Measurements from ENCODE around the gene SMIM43. TPM values are rescaled to one million over a fixed set of nuclear protein-coding genes. Genes with fewer than 3 reads are reported as not detected.
"Not testable (repeated sequence)": the region's sequence is repeated elsewhere in the genome, so short reads cannot be mapped to it uniquely, and the experiment has no call there.

Gene SMIM43
- total RNA-seq, 1 experiment from 2014 or later: 1.1 TPM

DNA sequence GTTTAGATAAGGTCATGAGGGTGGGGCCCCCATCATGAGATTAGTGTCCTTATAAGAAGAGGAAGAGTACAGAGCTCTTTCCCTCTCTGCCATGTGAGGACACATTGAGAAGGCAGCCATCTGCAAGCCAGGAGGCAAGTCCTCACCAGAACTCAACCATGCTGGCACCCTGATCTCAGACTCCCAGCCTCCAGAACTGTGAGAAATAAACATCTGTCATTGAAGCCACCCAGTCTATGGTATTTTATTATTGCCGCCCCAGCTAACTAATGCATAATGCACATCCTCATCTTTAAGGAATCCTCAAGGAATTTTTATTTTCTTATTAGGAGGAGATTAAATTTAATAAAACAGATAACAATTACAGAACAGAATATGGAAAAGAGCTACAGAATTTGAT lies 19.4 kb upstream of the SMIM43 start:
- DNase-seq (ENCODE audit: extremely low read depth, low read depth): no peak

DNA sequence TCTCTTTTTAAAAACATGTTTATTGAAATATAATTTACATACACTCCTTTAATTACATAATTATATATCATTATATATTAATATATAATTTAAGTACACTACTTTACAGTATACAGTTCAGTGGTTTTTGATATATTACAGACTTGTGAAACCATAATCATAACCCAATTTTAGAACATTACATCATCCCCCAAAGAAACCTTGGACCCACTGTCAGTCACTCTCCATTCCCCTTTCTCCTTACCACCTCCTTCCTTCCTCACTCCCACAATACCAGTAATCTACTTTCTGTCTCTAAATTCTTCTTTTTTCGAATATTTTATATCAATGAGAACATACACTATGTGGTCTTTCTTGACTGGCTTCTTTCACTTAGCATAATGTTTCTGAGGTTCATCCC lies 18.2 kb upstream of the SMIM43 start:
- DNase-seq (ENCODE audit: extremely low read depth, low read depth): no peak

GRCh38 chr4:121778991-121779628 lies 14.1 kb upstream of the SMIM43 start:
- no peak for DNase-seq (ENCODE audit: extremely low read depth, low read depth)

DNA sequence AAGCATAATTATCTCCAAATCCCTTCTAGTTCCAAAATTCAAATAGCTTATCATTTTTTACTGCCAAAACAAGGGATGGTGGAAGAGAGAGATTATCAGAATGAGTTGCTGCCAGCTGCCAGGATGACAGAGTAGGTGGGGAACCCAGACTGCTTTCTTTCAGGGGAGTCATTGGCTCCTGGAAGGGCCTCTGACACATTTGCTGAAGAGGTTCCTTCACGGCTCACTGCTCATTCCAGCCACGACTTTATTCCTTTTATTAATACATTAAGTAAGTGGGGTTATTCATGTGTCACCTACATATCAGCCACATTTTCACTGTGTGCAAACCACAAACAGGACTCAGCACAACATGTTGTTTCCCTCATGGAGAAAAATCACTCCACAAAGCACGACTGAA lies 12.7 kb upstream of the SMIM43 start:
- DNase-seq (ENCODE audit: extremely low read depth, low read depth): no peak

- no peak for DNase-seq (ENCODE audit: extremely low read depth, low read depth)
Measured at GRCh38 chr4:121776610-121777401, 11.8 kb upstream of the SMIM43 start.

DNA sequence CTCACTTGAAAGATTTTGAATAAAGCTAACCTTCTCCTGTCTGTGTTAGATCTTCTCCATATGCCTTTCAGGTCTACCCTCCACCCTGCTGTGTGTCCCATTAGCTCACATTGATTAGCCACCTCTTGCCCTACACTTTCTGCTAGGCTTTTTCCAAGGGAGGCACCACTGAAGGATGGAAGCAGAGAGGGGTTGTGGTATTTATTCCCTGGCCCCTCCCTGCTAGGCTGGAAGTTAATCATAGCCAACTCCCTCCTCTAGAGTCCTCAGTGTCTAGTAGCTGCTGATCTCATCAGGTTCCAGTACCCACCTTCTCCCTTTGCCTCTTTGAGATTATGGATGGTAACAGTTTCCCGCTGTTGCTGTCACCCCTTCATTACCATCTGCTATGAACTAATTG lies 8.9 kb upstream of the SMIM43 start:
- no peak for DNase-seq (ENCODE audit: extremely low read depth, low read depth)

DNA sequence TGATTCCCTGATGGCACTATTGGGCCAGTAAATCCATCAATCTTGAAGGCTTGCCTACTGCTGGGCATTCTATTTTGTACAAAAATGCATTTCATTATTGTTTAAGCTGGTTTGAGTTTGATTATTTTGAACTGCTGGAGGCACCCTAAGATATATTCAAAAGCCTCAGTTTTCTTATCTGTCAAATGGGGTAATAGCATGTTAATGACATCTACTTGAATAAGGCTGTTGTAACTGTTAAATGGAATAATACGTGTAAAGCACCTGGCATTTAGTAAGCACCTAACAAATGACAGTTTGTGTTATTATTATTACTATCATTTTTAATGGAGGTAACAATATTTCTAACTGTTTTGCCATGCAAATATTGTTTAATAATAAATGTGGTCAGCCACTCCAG lies 6.9 kb upstream of the SMIM43 start:
- no peak for DNase-seq (ENCODE audit: extremely low read depth, low read depth)

DNA sequence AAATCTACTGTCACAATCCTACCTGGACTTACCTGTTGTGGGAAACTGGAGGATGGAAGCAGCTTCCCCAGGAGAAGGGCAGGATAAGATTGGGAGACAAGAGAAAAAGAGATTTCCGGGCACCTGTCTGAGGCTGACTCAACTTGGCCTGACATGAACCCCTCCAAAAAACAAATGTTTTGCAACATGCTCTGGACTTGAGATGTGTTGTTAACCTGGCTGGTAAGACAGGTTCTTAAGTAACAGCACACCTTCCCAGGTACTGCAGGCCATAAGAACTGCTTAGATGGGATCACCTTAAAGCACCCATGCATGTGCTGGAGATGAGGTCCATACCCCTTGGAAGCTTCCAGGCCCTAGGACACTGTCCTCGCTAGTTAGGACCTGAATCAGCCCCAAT lies 4.4 kb upstream of the SMIM43 start:
- DNase-seq (ENCODE audit: extremely low read depth, low read depth): no peak

- no peak for DNase-seq (ENCODE audit: extremely low read depth, low read depth)
Measured at GRCh38 chr4:121767166-121767565, 2.2 kb upstream of the SMIM43 start.

GRCh38 chr4:121765971-121766538 lies 1.1 kb upstream of the SMIM43 start:
- DNase-seq (ENCODE audit: extremely low read depth, low read depth): no peak

DNA sequence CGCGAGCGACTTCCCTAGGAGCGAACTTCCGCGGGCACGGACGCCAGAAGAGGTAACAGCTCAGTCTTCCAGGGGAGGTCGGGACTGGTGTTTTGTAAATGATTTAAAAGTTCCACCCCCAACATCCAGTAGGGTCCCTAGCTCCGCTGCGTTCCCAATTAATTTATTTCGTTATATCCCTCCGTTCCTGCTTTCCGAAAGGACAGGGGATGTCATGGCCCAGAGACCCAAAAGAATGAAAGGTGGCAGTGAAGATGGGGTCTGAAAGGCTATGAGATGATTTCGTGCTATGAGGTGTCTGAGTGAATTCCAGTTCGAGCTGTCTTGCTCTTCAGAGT lies 373 bp upstream of the SMIM43 start:
- DNase-seq (ENCODE audit: extremely low read depth, low read depth): no peak

- no peak for DNase-seq (ENCODE audit: extremely low read depth, low read depth)
Measured at GRCh38 chr4:121764303-121764701, 662 bp downstream of the SMIM43 start.

DNA sequence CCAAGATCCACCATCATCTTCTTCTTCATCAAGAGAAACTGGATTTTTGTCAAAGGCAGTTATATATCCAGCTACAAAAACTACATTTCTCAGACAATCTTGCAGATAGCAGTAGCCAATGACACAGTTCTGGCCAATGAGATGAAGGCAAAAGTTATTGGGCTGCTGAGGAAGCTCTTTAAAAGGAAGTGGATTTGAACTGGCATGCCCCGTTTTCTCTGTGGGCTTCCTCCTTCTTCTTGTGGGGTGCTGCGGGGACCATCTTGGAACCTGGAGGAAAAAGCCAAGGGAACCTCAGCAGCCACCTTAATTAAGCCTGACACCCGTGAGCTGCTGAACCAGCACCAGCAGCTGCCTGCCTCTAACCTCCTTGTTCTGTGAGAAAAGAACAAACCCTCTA lies 4.8 kb downstream of the SMIM43 start:
- DNase-seq (ENCODE audit: extremely low read depth, low read depth): no peak

DNA sequence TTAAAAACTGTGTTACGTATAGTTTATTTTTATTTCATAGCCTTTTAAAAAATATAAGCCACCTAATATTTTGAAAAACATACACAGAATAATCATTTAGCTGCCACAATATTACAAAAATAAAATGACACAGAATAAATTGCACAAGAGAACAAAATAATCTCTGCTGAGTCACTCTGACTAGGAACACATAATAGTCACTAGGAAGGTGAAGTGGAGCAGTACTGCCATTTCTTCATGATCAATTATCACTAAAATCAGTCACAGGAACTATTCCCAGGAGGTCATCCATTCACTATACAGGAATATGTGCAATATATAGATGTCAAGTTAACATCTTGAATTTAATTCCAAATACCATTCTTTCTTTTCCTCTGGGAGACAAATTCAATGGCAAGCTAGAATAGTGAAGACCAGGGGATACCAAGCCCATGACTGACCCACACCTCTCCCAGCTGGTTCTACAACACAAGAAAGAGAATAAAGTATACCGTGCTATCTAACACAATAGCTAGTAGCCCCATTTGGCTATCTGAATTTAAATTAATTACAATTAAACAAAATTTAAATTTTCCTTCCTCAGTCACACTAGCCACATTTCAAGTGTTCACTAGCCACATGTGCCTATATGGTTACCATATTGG lies 5.9 kb downstream of the SMIM43 start:
- DNase-seq (ENCODE audit: extremely low read depth, low read depth): peak; percentile 48

DNA sequence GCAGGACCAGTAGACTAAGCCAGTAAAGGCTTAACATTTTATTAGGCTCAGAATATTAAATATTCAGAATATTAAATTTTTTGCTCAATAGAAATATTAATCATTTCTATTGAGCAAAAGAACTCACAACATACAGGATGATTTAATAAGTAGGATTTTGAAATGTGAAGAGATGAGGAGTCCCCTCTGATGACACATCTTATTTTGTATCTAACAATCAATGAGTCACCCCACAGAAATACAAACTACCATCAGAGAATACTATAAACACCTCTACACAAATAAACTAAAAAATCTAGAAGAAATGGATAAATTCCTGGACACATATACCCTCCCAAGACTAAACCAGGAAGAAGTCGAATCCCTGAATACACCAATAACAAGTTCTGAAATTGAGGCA lies 12.8 kb downstream of the SMIM43 start:
- not testable (repeated sequence) for DNase-seq (ENCODE audit: extremely low read depth, low read depth)

DNA sequence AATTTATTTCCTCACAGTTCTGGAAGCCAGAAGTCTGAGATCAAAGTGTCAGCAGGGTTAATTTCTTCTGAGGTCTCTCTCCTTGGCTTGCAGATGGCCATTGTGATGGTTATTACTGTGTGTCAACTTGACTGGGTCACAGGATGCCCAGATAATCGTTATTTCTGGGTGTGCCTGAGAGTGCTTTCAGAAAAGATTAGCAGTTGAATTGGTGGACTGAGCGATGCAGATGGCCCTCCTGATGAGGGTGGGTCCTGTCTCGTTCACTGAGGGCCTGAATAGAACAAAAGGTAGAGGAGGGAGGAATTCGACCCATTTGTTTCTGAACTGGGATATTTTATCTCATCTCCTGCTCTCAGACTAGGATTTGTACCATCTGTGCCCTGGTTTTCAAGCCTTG lies 15.7 kb downstream of the SMIM43 start:
- no peak for DNase-seq (ENCODE audit: extremely low read depth, low read depth)

- DNase-seq (ENCODE audit: extremely low read depth, low read depth): no peak
Measured at GRCh38 chr4:121742794-121743193, 22.2 kb downstream of the SMIM43 start.

GRCh38 chr4:121741751-121742150 lies 23.2 kb downstream of the SMIM43 start:
- no peak for DNase-seq (ENCODE audit: extremely low read depth, low read depth)

DNA sequence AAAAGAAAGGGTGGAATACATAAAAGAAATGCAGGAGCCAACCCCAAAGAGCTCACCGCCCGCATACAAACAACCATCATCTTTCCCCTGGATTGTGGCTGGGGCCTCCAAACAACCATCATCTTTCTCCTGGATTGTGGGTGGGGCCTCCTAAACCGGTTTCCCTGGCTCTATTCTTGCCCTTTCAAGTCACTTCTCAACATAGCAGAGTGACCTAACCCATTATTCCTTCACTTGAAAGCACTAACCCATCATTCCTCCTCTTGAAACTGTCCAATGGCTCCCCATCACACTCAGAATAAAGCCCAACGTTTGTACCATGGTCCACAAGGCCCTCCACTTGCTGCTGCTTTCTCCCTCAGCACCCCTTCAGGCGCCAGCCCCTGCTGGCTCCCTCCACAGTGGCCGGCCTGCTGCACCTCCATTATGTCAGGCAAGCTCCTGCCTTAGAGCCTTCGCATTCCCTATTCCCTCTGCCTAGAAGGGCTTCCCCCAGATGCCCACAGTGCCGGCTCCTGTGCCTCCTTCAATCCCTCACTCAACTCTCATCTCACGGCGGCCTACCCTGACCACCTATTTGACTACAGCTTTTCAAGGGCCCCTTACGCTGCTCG lies 24.1 kb downstream of the SMIM43 start:
- no peak for DNase-seq (ENCODE audit: extremely low read depth, low read depth)

GRCh38 chr4:121739575-121739974 lies 25.4 kb downstream of the SMIM43 start:
- no peak for DNase-seq (ENCODE audit: extremely low read depth, low read depth)

DNA sequence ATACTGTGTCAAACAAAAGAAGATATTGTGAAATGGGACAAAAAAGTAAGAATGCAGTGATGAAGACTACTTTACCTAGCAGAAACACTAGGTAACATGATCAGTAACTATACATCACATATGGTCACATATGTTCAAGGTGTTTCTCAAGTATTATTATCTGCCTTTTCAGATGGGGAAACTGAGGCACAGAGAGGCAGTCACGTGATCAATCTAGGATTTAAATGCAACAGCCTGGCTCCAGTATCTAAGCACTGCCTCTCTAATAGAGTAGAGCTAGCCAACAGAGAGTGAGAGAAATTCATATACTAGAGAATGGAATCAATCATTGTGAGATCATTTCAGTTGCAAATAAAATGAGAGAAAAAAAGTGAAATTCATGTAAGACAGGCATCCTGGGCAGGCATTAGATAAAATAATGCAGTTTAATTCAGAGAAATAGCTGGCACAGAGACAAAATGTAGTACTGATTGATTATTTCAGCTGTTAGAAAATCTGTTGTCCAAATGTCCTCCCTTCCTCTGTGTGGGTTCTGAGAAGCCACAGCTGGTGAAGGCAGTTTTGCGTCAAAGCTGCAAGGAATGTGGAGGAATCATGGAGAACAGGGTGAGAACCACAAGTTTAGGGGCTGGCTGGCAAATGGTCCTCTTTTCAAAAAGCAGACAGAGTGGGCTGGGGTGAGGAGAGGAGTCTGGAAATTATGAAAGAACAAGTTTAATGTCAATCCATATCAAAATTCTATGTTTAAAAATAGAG lies 26.0 kb downstream of the SMIM43 start:
- DNase-seq (ENCODE audit: extremely low read depth, low read depth): no peak

Data from NCI-H460 (cell line).